Tibial nerve (tissue), 4 donors: ENCODE results near the gene OTOP2. TPM values are rescaled to one million over a fixed set of nuclear protein-coding genes. Genes with fewer than 3 reads are reported as not detected.

ENCODE experiments used
- DNase-seq, 2 donors: peaks; one replicate each; pipeline ENCODE4 v3.0.0-alpha.2; 2019; ENCODE audit warnings: low spot score in 2 of 2
- H3K27ac ChIP-seq, 4 donors: fragments of 200-600 bp; sonication (generic) in 3 of 4; one replicate each; pipeline ENCODE4 v1.5.1; 2017 to 2019; ENCODE audit warnings: mild to moderate bottlenecking in 1 of 4
- H3K27me3 ChIP-seq, 2 donors: fragments of 200-600 bp; sonication (generic) in 1 of 2; one replicate each; pipeline versions ENCODE4 v1.5.1 to v1.6.0; 2017 to 2019
- H3K36me3 ChIP-seq, 3 donors: fragments of 200-600 bp; sonication (generic); one replicate each; pipeline ENCODE4 v1.5.1; 2018 to 2019
- H3K4me1 ChIP-seq, 4 donors: fragments of 200-600 bp; sonication (generic) in 3 of 4; one replicate each; pipeline ENCODE4 v1.5.1; 2017 to 2019
- H3K4me3 ChIP-seq, 4 donors: fragments of 200-600 bp; sonication (generic) in 3 of 4; one replicate each; pipeline ENCODE4 v1.5.1; 2017 to 2019; ENCODE audit warnings: mild to moderate bottlenecking in 1 of 4, moderate library complexity in 1 of 4
- H3K9me3 ChIP-seq, 4 donors: fragments of 200-600 bp; sonication (generic) in 3 of 4; one replicate each; pipeline ENCODE4 v1.5.1; 2017 to 2019
- EP300 ChIP-seq, 2 donors: sonication (generic); formaldehyde crosslinking; IDR thresholded peaks; one replicate each; pipeline ENCODE4 v1.6.1; 2017; ENCODE audit warnings: antibody characterized with exemption in 2 of 2, mild to moderate bottlenecking in 1 of 2
- POLR2A ChIP-seq, 2 donors: fragments of 450-650 bp; IDR thresholded peaks; one replicate each; pipeline ENCODE4 v1.6.1; 2017; ENCODE audit warnings: antibody characterized with exemption in 2 of 2, mild to moderate bottlenecking in 2 of 2, moderate library complexity in 2 of 2
- WGBS, 2 donors: methylation state at CpG; one replicate each; pipeline ENCODE4 v1.1.5; 2018; 5-methylcytosine and 5-hydroxymethylcytosine counted together
- total RNA-seq, 4 donors: library from RNA; depleted of rRNA; stranded (reverse); fragments of >200 nt; gene quantifications; one replicate each; pipeline ENCODE4 v1.1.0, GENCODE V29; 2016
- TF ChIP-seq, protein P1 (sequence below), 5 experiments: fragments of 200-600 bp in 3 of 5; fragments of 450-650 bp in 2 of 5; sonication (generic) in 3 of 5; IDR thresholded peaks; one replicate each; pipeline ENCODE4 v1.5.1; 2016 to 2019; ENCODE audit warnings: antibody characterized with exemption in 5 of 5, mild to moderate bottlenecking in 3 of 5, moderate library complexity in 2 of 5

Gene OTOP2
- total RNA-seq, 4 donors from 2014 or later: not detected

GRCh38 chr17:74936470-74936799, 12.4 kb downstream of the OTOP2 start:
- Histone ChIP-seq H3K36me3 (no peaks in the 10 kb centered on the region), H3K9me3 (no peaks in the 10 kb centered on the region), H3K4me3 (no peak overlapping the region), H3K4me1 (peaks cover 0 to 12% (median 3%) of the 10 kb centered on the region in 4 donors), H3K27ac (no peak overlapping the region), H3K27me3 (peaks cover 0 to 87% of the 10 kb centered on the region in 2 donors)
- no peak for DNase-seq
- WGBS, 2 donors: 13 to 14% methylated on average over 7 to 12 of the region's 12 CpGs
- TF ChIP-seq EP300 (IDR thresholded peaks at IDR 0.05): no peak
- TF ChIP-seq, protein P1, sequence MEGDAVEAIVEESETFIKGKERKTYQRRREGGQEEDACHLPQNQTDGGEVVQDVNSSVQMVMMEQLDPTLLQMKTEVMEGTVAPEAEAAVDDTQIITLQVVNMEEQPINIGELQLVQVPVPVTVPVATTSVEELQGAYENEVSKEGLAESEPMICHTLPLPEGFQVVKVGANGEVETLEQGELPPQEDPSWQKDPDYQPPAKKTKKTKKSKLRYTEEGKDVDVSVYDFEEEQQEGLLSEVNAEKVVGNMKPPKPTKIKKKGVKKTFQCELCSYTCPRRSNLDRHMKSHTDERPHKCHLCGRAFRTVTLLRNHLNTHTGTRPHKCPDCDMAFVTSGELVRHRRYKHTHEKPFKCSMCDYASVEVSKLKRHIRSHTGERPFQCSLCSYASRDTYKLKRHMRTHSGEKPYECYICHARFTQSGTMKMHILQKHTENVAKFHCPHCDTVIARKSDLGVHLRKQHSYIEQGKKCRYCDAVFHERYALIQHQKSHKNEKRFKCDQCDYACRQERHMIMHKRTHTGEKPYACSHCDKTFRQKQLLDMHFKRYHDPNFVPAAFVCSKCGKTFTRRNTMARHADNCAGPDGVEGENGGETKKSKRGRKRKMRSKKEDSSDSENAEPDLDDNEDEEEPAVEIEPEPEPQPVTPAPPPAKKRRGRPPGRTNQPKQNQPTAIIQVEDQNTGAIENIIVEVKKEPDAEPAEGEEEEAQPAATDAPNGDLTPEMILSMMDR (IDR thresholded peaks at IDR 0.05): no peak
- no peak for TF ChIP-seq POLR2A (IDR thresholded peaks at IDR 0.05)

DNA sequence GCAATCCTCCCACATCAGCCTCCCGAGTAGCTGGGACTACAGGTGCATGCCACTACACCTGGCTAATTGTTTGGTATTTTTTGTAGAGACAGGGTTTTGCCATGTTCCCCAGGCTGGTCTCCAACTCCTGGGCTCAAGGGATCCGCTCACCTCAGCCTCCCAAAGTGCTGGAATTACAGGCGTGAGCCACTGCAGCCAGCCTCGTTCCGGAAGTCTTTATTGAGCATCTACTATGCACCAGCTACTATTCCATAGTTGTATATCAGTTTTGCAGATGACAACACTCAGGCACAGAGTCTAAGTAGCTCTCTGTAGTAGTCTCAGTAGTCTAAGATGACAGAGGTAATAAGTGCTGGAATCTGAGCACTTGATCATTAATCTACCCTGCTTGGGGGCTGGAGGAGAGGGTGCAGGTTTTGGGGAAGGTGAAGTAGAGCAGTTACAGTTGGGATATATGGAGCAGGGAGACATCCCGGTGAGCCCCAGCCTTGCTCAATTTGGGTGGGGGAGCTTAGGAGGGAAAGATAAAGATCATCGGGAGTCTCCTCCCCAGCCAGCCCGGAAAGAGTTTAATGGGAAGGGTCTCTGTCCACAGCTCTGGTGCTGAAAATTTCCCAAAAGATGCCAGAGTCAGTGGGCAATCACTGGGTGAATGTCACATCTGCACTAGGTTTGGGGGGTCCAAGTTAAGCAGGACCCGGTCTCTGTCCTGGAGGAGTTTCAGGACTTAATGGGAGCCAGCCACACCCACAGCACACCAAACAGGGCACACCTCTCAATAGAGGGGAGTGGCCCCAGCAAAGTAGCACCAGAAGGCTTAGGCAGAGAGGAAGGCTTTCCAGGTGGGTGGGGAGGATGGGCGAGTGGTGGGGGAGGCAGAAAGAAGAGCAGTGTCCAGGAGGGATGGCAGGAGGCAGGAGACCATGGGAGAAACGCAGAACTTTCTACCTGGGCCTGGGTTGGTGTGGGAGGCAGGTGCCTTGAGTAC, 13.3 kb downstream of the OTOP2 start:
- Histone ChIP-seq H3K4me3 (no peak overlapping the region), H3K27ac (no peak overlapping the region), H3K36me3 (no peaks in the 10 kb centered on the region), H3K27me3 (peaks cover 0 to 92% of the 10 kb centered on the region in 2 donors), H3K9me3 (no peaks in the 10 kb centered on the region), H3K4me1 (peaks cover 0 to 12% (median 3%) of the 10 kb centered on the region in 4 donors)
- no peak for DNase-seq
- TF ChIP-seq EP300 (IDR thresholded peaks at IDR 0.05) (no peak), POLR2A (IDR thresholded peaks at IDR 0.05) (no peak)
- TF ChIP-seq, protein P1 (IDR thresholded peaks at IDR 0.05): no peak
- WGBS, 2 donors: 46 to 57% methylated on average over 11 of the region's 11 CpGs

DNA sequence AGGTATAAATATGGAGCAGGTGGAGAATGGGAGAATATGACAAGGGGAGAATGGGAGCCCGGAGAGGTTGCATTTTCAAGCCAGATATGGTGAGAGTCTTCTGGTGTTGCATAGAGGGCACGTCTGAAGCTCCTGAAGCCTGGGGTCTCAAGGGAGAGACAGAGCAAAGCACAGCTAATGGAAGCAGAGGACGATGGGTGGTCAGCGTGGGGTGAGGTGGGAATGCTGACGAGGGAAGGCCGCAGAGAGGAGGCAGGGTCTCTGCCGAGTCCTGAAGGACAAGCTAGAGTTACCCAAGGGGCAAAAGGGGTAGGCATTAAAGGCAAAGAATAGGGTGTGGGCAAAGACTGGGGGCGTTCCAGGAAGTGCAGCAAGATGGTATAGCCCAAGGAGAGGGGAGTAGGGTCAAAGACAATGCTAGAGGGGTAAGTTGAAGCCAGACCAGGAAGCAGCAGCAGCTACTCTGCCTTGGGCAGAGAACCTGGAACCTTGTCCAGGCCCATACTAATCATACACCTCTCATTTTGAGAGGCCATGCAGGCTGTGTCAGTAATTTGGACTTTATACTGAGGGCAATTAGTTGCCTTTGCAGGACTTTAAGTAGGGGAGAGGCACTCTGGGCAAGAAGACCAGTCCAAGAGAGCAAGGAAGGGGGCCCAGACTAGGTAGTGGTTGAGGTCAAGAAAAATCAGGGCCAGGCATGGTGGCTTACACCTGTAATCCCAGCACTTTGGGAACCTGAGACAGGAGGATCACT, 14.3 kb downstream of the OTOP2 start:
- H3K9me3 ChIP-seq: no peaks in the 10 kb centered on the region
- H3K4me1 ChIP-seq: peaks cover 0 to 12% (median 3%) of the 10 kb centered on the region in 4 donors
- H3K27me3 ChIP-seq: peaks cover 0 to 93% of the 10 kb centered on the region in 2 donors
- H3K27ac ChIP-seq: no peak overlapping the region
- 62 to 63% methylated on average over 8 of the region's 8 CpGs for WGBS, 2 donors
- DNase-seq: no peak
- H3K36me3 ChIP-seq: no peaks in the 10 kb centered on the region
- no peak for TF ChIP-seq POLR2A (IDR thresholded peaks at IDR 0.05)
- TF ChIP-seq, protein P1 (IDR thresholded peaks at IDR 0.05): no peak
- TF ChIP-seq EP300 (IDR thresholded peaks at IDR 0.05): no peak
- H3K4me3 ChIP-seq: no peak overlapping the region

DNA sequence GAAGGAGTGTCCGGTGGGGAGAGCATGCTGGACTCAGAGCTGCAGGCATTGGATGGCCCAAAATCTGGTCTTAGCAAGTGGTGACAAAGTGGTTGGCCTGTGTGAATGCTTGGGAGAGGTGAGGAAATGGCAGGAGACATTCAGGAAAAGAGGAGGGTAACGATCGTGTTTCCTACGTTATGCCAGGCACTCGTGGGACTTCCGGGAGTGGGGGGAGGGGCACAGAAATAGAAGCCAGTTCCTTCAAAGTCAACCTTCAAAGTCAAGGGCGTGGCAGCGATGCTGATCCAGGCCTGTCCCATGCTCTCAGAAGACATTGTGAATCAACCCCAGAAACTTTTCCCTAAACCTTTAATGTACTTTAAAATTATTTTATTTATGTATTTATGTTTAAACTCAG, 15.5 kb downstream of the OTOP2 start:
- Histone ChIP-seq H3K27ac (no peak overlapping the region), H3K9me3 (no peaks in the 10 kb centered on the region), H3K4me1 (peaks cover 0 to 12% (median 3%) of the 10 kb centered on the region in 4 donors), H3K4me3 (no peak overlapping the region), H3K36me3 (no peaks in the 10 kb centered on the region), H3K27me3 (peaks cover 0 to 92% of the 10 kb centered on the region in 2 donors)
- 48 to 52% methylated on average over 8 of the region's 8 CpGs for WGBS, 2 donors
- DNase-seq: no peak
- no peak for TF ChIP-seq EP300 (IDR thresholded peaks at IDR 0.05)
- TF ChIP-seq, protein P1 (IDR thresholded peaks at IDR 0.05): no peak
- no peak for TF ChIP-seq POLR2A (IDR thresholded peaks at IDR 0.05)
